SHP77 treated with DMSO at 0.1 percent for 48 hours (cell line): ENCODE data around the gene ADARB2.
A peak's percentile ranks its signal among the peaks of the same experiment; 100 is the strongest.
"Not testable (repeated sequence)": the region's sequence is repeated elsewhere in the genome, so short reads cannot be mapped to it uniquely, and the experiment has no call there.

Source experiments
- DNase-seq: peaks from one replicate; lab custom pipeline; 2025; lab: John Stamatoyannopoulos, UW

ADARB2 gene

GRCh38 chr10:1546431-1547110, 190.8 kb downstream of the ADARB2 start:
- no peak for DNase-seq

DNA sequence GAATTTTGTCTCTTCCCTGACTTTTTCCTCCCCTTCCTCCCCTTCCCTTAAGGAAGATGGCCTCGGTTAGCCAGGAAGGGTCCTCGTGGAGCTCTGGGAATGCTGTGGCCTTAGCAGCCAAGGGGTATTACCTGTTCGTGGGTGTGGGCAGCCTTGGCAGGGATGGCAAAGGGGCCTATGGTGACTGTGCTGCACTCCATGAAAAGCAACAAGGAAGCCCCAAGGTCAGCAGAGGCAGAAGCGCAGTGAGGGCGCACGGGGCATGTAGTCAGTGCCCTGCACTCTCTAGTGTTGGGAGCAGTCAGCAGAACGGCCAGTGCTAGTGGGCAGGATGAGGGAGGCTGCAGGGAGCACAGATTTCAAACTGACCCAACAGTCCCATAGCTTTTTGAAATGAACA, 191.8 kb downstream of the ADARB2 start:
- no peak for DNase-seq

DNA sequence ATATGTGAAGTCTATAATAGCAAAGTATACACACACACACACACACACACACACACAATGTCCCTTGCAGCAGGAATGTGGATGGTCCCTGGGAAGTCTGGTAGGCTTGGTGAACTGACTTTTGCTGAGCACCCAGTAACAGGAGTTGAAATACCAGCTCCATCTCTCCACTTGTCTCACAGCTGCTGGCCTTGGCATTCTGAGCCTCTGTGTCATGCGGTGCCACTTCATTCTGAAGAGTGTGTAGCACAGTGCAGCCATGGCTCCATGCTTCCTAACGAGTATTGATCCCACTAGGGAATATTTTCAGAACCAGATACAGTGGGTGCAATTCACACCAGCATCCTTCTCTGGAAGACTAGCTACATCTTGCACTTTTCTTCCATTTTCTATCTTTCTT, 192.4 kb downstream of the ADARB2 start:
- no peak for DNase-seq

DNA sequence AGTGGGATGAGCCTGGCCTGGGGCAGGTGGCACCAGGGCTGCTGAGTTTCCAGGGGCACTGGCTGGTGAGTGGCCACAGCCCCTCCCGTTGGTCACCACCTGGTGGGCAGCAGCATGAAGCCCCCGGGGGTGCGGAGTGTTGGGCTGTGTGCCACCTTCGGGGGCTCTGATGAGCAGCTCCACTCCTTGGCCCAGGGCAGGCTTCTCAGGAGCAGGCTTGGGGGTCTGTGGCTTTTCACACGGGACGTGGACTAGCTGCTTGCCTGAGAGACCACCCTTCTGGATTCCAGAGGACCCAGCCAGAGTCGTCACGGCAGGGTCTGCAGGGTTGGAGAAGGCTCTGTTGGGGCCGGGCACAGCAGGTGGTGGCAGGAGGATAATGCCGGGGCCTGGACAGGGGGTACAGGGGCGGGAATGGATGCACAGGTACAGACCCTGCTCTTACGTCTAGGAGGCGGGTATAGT, 193.1 kb downstream of the ADARB2 start:
- DNase-seq, result no peak

DNA sequence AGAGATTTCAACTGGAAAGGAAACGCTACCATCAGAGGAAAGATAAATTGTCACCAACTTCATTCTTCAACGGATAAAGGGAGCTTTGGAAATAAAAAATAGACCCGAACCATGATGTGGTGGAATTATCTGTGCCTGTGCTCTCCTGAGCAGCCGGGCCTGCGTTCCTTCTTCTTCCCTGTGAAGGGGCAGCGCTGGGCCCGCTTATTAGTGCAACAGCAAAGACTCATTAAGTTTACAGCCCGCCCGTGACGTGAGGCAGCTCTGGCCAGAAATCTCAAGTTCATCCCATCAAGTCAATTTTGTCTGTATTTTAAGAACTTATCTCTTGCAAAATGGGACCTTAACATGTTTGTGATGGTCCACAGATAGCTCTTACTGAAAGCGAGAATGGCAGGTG, 193.7 kb downstream of the ADARB2 start:
- DNase-seq, result no peak

DNA sequence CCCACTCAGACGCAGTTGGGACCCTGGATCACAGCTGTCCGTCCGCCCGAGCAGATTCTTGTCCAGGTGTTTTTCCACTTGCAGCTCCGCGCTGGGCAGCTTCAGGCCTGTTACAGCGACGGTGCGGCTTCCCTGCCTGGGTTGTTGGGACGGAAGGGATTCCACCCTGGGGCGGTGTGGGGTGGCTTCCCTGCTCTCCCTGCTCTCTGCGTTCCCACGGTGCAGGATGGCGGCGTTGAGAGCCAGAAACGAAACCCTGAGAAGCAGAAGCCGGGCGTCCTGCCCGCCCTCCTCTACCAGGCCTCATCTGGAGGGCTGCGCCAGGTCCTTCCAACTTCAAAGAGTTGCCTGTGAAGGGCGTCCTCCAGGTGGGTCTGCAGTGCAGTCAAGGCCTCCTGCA, 194.4 kb downstream of the ADARB2 start:
- DNase-seq, result no peak

GRCh38 chr10:1540144-1540543, 197.2 kb downstream of the ADARB2 start:
- no peak for DNase-seq

GRCh38 chr10:1539216-1539615, 198.1 kb downstream of the ADARB2 start:
- no peak for DNase-seq

- no peak for DNase-seq
Measured at GRCh38 chr10:1538531-1539061, 198.7 kb downstream of the ADARB2 start.

- DNase-seq, result no peak
Measured at GRCh38 chr10:1538121-1538520, 199.2 kb downstream of the ADARB2 start.

DNA sequence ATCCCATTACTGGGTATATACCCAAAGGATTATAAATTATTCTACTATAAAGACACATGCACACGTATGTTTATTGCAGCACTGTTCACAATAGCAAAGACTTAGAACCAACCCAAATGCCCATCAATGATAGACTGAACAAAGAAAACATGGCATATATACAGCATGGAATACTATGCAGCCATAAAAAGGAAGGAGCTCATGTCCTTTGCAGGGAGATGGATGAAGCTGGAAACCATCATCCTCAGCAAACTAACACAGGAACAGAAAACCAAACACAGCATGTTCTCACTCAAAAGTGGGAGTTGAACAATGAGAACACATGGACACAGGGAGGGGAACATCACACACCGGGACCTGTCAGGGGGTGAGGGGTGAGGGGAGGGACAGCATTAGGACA, 199.9 kb downstream of the ADARB2 start:
- DNase-seq, result not testable (repeated sequence)

GRCh38 chr10:1536341-1536740, 201.0 kb downstream of the ADARB2 start:
- DNase-seq, result no peak

GRCh38 chr10:1535301-1535965, 201.9 kb downstream of the ADARB2 start:
- no peak for DNase-seq

DNA sequence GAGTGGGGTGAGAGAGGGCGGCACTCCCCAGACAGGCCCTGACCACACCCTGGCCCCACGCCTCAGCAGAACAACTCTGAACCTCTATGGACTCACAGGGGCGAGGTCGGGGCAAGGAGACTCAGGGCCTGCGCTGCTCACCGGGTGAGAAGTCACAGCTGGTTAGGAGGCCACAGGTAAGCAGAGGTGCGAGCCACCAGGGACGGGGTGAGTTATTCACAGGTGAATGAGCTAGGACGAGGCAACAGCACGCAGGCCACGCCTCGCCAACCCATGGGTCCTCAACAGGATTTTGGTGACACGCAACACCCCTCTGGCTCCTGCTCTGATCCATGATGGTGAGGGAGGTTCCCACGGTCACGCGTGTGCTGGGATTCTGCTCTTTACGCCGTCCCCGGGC, 202.5 kb downstream of the ADARB2 start:
- DNase-seq, result no peak

DNA sequence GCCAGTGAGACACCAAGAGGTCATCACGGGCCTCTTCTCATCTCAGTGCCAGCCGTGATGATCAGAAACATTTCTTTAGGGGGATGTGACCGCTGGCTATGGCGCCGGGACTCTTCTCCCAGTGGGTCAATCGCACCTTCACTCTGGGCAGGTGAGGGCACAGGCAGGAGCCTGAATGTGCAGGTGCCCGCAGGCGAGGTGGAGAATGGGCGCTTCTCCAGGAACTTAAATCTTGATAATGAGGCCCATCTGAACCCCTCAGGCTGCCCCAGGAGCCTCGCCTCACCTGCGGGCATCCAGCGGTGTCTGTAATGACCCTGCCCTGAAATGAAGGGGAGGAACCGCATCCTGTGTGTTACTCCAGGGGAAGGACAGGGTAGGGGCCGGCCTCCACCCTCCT, 204.7 kb downstream of the ADARB2 start:
- no peak for DNase-seq

DNA sequence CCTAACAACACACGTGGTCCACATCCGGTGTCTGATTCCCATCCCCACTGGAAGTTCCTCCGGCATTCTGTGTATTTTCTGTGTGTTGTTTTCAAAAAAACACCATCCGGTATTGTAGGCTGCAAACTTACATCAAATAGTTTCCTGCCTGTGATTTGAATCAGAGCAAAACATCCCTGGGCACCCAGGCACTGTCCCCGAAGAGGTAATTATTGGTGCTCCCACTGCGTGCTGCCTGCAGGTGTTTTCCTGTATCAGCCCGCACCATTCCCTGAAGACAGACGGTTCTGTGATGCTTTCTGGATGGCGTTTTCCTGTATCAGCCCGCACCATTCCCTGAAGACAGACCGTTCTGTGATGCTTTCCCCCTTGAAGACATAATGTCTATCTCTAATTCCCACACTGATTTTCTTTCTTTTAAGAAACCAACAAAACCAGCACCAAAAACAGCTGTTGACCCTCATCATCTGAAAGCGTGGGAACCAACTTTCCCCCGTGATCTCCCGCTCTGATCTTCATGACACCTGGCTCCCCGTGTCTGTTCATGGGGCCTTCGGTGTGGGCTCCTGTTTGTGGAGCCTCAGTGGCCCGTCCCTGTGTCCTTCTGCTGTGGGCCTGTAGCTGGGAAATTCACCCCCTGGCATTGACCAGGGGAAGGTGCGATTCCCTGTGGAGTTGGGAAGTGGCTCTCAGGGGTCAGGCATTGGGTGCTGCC, 205.3 kb downstream of the ADARB2 start:
- no peak for DNase-seq

GRCh38 chr10:1530871-1531517, 206.3 kb downstream of the ADARB2 start:
- DNase-seq, result no peak

DNA sequence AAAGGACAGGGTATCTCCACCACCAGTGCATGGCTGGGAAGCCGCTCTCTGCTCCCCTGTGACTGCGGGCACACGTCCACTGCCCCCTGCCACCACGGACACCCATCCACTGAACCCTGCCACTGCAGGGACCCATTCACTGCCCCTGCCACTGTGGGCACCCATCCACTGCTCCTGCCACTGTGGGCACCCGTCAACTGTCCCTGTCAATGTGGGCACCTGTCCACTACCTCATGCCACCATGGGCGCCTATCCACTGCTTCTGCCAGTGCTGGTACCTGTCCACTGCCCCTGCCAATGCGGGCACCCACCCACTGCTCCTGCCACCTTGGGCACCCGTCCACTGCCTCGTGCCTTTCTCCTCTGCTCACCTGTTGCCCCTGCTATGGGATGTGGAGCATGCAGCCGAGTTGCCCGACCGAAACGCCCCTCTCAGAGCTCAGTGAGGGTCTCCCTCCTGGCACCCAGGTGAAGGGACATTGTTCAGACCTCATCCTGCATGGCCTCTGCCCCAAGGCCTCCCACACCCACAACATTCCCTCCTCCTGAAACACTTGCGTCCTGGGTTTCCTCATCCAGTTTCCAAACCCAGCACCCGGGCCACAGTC, 207.4 kb downstream of the ADARB2 start:
- DNase-seq, result no peak

DNA sequence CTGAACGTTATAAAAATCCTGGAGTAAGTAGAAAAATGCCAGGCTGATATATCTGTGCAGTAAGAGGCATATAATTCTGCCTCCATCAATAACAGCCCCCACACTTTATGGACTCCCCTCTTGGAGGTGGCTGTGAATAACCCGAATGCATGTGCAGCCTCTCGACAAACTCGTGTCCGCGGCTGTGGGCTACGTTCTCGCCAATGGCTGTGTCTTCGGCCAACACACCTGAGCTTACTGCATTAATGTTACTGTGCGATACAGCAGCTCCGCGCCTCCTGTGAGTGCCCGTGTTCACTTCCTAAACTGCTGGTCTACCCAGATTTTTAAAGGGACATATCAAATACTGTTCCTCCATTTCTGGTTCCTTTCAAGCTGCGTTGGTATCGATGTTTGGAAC, 209.4 kb downstream of the ADARB2 start:
- DNase-seq, result no peak

DNA sequence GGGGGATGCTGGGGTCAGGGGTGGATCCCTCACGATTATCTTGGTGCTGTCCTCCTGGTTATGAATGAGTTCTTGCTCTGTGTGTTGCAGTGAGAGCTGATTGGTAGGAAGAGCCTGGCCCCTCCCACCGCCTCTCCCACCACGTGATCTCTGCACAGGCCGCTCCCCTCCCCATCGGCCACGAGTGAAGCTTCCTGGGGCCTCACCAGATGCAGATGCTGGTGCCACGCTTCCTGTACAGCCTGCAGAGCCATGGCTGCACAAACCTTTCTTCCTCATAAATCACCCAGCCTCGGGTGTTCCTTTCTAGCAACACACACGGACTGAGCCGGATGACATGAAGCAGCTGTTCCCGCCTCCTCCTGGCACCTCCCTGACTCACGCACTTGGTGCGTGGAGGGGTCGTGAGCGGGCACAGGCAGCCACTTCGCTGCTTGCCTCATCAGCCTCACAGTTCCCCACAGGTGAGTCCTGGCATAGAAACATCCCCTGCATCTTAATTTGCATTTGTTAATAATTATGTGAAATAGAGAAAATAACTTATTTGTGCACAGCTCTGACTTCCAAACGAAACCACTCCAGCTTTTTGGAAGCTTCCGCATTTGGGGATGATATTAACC, 210.8 kb downstream of the ADARB2 start:
- DNase-seq, result peak; percentile 29

DNA sequence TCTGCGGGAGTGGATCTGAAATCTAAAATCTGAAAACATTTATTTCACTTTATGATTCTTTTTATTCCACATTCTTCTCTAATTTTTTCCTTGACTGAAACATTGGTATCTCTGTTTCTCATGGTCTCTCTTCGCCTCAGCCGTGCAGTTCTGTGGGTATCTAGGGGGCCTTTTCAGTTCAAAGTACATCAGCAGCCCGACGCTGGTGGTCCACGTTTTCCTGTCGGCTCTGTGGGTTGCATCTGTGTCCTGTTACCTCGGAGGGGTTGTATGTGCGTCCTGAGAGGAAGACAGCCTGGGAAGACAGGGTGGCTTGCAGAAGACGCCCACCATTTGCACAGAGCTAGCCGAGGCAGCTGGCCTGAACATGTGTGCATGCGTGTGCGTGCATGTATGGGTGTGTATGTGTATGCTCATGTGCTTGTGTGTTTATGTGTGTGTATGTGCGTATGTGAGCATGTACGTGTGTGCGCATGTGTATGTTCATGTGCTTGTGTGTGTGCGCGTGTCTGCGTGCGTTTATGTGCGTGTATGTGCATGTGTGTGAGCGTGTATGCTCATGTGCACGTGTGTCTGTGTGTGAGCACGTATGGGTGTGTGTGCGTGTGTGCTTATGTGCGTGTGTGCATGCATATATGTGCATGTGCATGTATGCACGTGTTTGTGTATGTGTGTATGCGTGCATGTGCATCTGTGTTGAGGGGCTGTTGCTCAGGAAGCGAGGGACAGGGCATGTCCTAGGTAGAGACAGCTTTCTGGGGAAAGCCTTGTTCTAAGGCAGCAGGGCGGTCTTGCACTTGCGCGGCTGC, 211.8 kb downstream of the ADARB2 start:
- no peak for DNase-seq
